ENCODE data around the gene APMAP. TPM values are rescaled to one million over a fixed set of nuclear protein-coding genes. Genes with fewer than 3 reads are reported as not detected.

Gene APMAP
- total and polyA plus RNA-seq, 9 of the 15 experiments (the other 6 are each of a cell fraction or from before 2014, with no cell fraction given): 6.7 to 18.2 (median 14.4) TPM

DNA sequence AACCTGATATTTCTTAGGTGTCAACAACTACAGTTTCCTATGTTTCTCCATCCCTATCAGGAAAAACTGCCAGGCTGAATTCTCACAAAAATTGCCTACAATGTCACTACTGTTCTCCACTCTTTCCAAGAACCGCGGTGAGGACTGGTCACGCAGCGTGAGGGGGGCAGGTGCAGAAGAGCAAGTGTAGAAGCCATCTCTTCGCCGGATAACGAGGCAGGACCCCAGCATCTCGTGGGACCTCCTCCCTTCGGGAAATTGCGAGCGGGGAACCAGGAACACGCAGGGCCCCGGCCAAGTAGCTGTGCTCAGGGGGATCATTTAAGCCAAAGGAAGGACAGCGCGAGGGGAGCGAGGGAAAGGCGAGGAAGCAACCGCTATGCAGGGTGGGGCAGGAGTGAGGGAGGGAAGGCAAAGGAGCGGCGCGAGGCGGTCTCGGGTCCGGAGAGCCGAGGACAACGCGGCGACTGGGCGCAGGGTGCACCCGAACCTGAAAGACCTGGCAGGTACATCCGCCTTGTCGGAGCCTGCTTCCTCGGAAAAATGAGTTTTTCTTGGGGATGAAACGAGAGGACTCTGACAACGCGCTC, 559 bp downstream of the APMAP start:
- POLR2A ChIA-PET: no interaction called here
- Histone ChIP-seq H3K9me3 (replicated peaks; ENCODE audit: control insufficient read depth, insufficient read depth, low read depth, low read length) (no peaks in the 10 kb centered on the region), H2AFZ (ENCODE audit: low read depth, low read length) (peak overlapping the region; percentile 95), H4K20me1 (replicated peaks; ENCODE audit: control insufficient read depth, insufficient read depth, low read length) (peaks cover 4% of the 10 kb centered on the region; the same call in 1 of the 2 replicates), H3K4me1 (replicated peaks in 1 of 2; ENCODE audit: control insufficient read depth in 2 of 2, insufficient read depth in 2 of 2, low read length in 2 of 2) (peaks cover 10 to 11% of the 10 kb centered on the region in 2 experiments; a peak in 4 of 5 replicates), H3K79me2 (ENCODE audit: control insufficient read depth, insufficient read depth, low read length) (peaks cover 25% of the 10 kb centered on the region), H3K36me3 (ENCODE audit: control insufficient read depth, insufficient read depth, low read length) (peaks cover 5% of the 10 kb centered on the region; the same call in 1 of the 3 replicates), H3K27ac (ENCODE audit: extremely low read depth, low read depth, low read length) (peak overlapping the region; percentile 59; the same call in 1 of the 3 replicates), H3K4me2 (ENCODE audit: insufficient read depth, low read length) (peak overlapping the region; percentile 91), H3K27me3 (ENCODE audit: control insufficient read depth in 2 of 2, insufficient read depth in 2 of 2, low read length in 2 of 2) (no peaks in the 10 kb centered on the region; a peak in 2 of 5 replicates), H3K9me1 (ENCODE audit: control insufficient read depth, insufficient read depth, low read length) (no peaks in the 10 kb centered on the region), H3K9ac (ENCODE audit: insufficient read depth in 1 of 2, low read depth in 2 of 2, low read length in 2 of 2) (peak overlapping the region; percentile 77 to 95), H3K4me3 (peak overlapping the region; percentile 86)
- whole genome bisulfite sequencing (ENCODE audit: insufficient coverage, low coverage, missing lambda C conversion rate): 0% methylated on average over 19 of the region's 36 CpGs
- ATAC-seq (peak; percentile 69), DNase-seq (ENCODE audit: extremely low read depth in 1 of 4, low spot score in 3 of 4) (peak; percentile 18 to 28 (median 24)), FAIRE-seq (no peak)
- intact Hi-C loops (cut with micrococcal nuclease) (loop anchor here (10.0 kb wide), 2 partner anchors 303 to 403 kb away; partner anchors contain the start of gene ABHD12), in situ Hi-C loops (cut with MboI) (loop anchor here (5.0 kb wide), 1 partner anchor 70 kb away; no protein-coding TSS in a partner anchor)
- TF ChIP-seq E2F6 (IDR thresholded peaks at IDR 0.05; ENCODE audit: borderline replicate concordance in 1 of 2, extremely low read depth in 1 of 2, insufficient read depth in 1 of 2, insufficient read length in 1 of 2, low read depth in 1 of 2, low read length in 1 of 2, poor library complexity in 1 of 2, severe bottlenecking in 1 of 2): peak; percentile 5 to 27
- TF ChIP-seq ZNF57 (CRISPR knock-in tag; IDR thresholded peaks at IDR 0.05): no peak
- no peak for TF ChIP-seq ZNF253 (CRISPR knock-in tag; conservative IDR thresholded peaks at IDR 0.05)
- TF ChIP-seq PREB (CRISPR knock-in tag; IDR thresholded peaks at IDR 0.05): no peak
- CTCF ChIA-PET (ENCODE audit: low intra/inter-chr PET ratio): no interaction called here
- no TSS peak for BruUV-seq (replicated peaks)

Measured in K562 (cell line).